LoVo (cell line): Measurements from ENCODE around the gene CD40.

Experiments used
- DNase-seq: peaks from one replicate; pipeline ENCODE4 v3.0.0-alpha.2; 2016; ENCODE audit warnings: low spot score

Gene CD40

GRCh38 chr20:46148313-46149208 lies 30.4 kb downstream of the CD40 start:
- no peak for DNase-seq

- DNase-seq: no peak
Measured at GRCh38 chr20:46150943-46151342, 32.8 kb downstream of the CD40 start.

GRCh38 chr20:46151936-46152335 lies 33.8 kb downstream of the CD40 start:
- no peak for DNase-seq

GRCh38 chr20:46152824-46153586 lies 34.9 kb downstream of the CD40 start:
- DNase-seq: no peak

- no peak for DNase-seq
Measured at GRCh38 chr20:46154305-46154704, 36.2 kb downstream of the CD40 start.

- DNase-seq: no peak
Measured at GRCh38 chr20:46154796-46155195, 36.7 kb downstream of the CD40 start.

- DNase-seq: no peak
Measured at GRCh38 chr20:46156065-46156464, 38.0 kb downstream of the CD40 start.

- DNase-seq: no peak
Measured at GRCh38 chr20:46157076-46157592, 39.0 kb downstream of the CD40 start.

- no peak for DNase-seq
Measured at GRCh38 chr20:46157625-46158024, 39.5 kb downstream of the CD40 start.

- no peak for DNase-seq
Measured at GRCh38 chr20:46158476-46158987, 40.4 kb downstream of the CD40 start.

- no peak for DNase-seq
Measured at GRCh38 chr20:46159101-46159897, 41.2 kb downstream of the CD40 start.

- no peak for DNase-seq
Measured at GRCh38 chr20:46160661-46161060, 42.5 kb downstream of the CD40 start.

- no peak for DNase-seq
Measured at GRCh38 chr20:46161921-46162320, 43.8 kb downstream of the CD40 start.

GRCh38 chr20:46164254-46164653 lies 46.1 kb downstream of the CD40 start:
- no peak for DNase-seq

- DNase-seq: no peak
Measured at GRCh38 chr20:46167080-46167479, 49.0 kb downstream of the CD40 start.

- no peak for DNase-seq
Measured at GRCh38 chr20:46168438-46168837, 50.3 kb downstream of the CD40 start.

GRCh38 chr20:46169245-46170171 lies 51.4 kb downstream of the CD40 start:
- DNase-seq: no peak

GRCh38 chr20:46171476-46171875 lies 53.4 kb downstream of the CD40 start:
- DNase-seq: no peak

- no peak for DNase-seq
Measured at GRCh38 chr20:46171909-46172308, 53.8 kb downstream of the CD40 start.

- DNase-seq: no peak
Measured at GRCh38 chr20:46172455-46172854, 54.3 kb downstream of the CD40 start.
